PC-3 (cell line): ENCODE results near the gene NSMF.

Source experiments
- EZH2 ChIP-seq: fragments of 300-600 bp; sonication (generic); IDR thresholded peaks from one replicate; pipeline ENCODE4 v1.6.1; 2017; ENCODE audit warnings: antibody characterized with exemption, mild to moderate bottlenecking, low read length; ENCODE audit not compliant: unreplicated experiment
- EZH2phosphoT487 ChIP-seq: fragments of 300-600 bp; sonication (generic); IDR thresholded peaks from 2 replicates; pipeline ENCODE4 v1.6.1; 2018; ENCODE audit warnings: mild to moderate bottlenecking, antibody characterized with exemption, low read length, borderline replicate concordance
- TF ChIP-seq, protein P1 (sequence below): fragments of 300-600 bp; sonication (generic); conservative IDR thresholded peaks from 2 replicates; pipeline ENCODE4 v1.5.1; 2017; ENCODE audit warnings: antibody characterized with exemption, low read depth, mild to moderate bottlenecking, low read length

DNA sequence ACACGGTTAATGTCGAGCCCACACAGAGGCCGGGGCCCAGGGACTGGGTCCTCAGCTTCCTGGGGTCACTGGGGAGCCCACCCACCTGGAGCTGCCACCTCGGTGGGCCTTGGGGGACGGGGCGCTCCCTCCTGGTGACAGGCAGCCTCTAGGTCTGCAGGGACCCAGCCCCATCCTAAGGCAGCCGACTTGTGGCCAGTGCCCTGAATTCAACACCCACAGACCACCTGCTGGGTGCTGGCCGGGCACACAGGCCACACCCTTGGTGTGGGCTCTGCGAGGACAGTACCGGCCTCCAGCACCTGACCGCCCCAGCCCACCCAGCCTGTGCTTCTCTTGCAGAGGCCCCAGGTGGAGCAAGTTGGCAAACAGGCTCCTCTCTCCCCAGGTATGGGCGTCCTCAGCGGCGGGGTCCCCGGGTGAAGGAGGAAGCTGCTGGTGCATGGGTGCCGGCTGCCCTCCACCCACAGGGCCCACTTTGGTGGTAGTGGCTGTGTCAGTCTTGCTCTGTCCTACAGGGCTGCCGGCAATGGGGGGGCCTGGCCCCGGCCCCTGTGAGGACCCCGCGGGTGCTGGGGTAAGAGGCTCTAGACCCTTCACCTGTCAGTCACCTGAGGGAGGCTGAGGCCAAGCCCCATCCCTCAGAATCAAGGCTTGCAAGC lies 26.3 kb downstream of the NSMF start:
- TF ChIP-seq, protein P1, sequence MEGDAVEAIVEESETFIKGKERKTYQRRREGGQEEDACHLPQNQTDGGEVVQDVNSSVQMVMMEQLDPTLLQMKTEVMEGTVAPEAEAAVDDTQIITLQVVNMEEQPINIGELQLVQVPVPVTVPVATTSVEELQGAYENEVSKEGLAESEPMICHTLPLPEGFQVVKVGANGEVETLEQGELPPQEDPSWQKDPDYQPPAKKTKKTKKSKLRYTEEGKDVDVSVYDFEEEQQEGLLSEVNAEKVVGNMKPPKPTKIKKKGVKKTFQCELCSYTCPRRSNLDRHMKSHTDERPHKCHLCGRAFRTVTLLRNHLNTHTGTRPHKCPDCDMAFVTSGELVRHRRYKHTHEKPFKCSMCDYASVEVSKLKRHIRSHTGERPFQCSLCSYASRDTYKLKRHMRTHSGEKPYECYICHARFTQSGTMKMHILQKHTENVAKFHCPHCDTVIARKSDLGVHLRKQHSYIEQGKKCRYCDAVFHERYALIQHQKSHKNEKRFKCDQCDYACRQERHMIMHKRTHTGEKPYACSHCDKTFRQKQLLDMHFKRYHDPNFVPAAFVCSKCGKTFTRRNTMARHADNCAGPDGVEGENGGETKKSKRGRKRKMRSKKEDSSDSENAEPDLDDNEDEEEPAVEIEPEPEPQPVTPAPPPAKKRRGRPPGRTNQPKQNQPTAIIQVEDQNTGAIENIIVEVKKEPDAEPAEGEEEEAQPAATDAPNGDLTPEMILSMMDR, result no peak
- TF ChIP-seq EZH2phosphoT487 (no peak), EZH2 (no peak)
